HG02981 (cell line): ENCODE measurements around the gene TTLL13.
A peak's percentile ranks its signal among the peaks of the same experiment; 100 is the strongest.
"Not testable (repeated sequence)": the region's sequence is repeated elsewhere in the genome, so short reads cannot be mapped to it uniquely, and the experiment has no call there.

Source experiments
- ATAC-seq: cut with Tn5 transposase; IDR thresholded peaks from one replicate; pipeline ENCODE4 v1.9.1; 2021; ENCODE audit warnings: mild to moderate bottlenecking, moderate library complexity; ENCODE audit not compliant: unreplicated experiment

The TTLL13 gene

DNA sequence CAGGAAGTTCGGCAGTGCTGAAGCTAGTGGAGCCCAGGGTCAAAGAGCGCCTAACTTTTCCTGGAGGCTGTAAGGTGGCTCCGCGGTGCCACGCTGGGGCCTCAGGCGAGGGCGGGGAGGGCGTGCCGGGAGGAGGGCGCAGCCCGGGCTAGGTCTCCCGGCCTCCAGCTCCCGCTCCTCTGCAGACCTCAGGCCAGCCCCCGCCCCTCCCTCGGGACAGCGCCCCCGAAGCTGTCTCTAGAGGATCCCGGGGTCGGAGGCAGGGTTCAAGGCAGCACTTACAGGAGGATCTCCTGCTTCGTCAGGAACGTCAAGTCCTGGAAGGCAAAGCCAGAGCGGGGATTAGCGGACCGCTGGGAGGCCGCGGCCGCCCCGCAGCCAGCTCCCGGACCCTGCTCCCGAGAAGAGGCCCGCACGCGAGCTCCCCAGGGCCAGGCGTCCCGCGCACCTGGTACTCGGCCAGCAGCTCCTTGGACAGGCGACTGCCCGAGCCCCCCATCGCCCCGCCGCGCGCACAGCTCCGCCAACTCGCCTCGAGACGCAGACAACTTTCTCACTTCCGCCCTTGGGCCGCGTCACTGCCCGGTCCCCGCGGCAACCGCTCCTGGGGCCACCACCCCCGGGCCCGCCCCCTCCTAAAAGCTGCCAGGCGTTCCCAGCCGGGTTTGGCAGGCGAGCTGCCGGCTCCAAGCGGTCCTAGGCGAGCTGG, 15.8 kb upstream of the TTLL13 start, which contains the start of gene CIB1:
TSS of gene CIB1 (minus strand) at position 555 of the 709 bp plus-strand sequence. CDS start at position 499, 56 bp downstream.
- ATAC-seq, result peak; percentile 89

DNA sequence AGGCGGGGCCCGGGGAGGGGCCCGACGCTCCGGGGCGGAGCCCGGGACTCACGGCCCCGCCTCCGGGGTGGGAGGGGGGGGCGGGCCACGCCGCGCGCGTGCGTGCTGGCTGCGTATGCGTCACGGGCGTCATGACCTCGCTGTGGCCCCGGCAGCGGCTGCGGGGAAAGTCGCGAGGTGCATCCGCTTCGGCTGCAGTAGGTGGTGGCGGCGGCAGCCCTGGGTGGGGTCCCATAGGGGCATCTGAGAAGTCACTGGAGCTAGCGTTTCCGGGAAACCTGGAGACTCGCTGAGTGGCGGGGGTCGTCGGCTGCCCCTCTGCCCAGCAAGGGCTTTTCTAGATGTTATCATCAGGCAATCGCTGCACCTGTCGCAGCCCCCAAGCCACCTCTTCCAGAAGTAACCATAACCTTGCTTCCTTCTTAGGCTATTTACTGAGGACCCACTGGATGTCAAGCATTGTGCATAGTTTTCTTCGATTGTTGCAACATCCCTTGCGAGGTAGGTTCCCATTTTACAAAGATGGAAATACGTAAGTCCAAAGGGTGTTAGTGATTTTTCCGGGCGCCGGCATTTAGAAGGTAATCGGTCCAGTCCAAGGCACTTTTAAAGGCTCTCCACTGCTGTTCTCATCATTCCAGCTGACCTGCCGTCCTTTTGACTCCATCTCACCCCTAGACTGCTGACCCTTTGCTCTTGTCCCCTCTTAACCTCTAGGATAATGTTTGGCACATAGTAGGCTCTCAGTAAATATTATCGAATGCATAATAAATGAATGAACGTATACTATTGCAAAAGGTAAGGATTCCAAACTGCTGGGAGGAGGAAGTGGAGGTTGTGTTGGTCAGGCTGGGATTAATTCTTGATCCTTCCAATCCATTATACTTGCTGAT, 15.0 kb upstream of the TTLL13 start, which contains the start of gene GDPGP1:
TSS of gene GDPGP1 (plus strand) at position 114 of the 893 bp plus-strand sequence. CDS start 6,700 bp downstream, outside the sequence.
- ATAC-seq, result peak; percentile 63

DNA sequence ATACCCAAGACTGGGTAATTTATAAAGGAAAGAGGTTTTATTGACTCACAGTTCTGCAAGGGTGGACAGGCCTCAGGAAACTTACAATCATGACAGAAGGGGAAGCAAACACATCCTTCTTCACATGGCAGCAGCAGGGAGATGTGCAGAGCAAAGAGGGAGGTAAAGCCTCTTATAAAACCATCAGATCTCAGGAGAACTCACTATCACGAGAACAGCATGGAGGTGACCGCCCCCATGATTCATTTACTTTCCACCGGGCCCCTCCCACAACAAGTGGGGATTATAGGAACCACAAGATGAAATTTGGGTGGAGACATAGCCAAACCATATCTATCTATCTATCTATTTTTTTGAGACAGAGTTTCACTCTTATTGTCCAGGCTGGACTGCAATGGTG, 10.0 kb upstream of the TTLL13 start:
- ATAC-seq, result no peak

DNA sequence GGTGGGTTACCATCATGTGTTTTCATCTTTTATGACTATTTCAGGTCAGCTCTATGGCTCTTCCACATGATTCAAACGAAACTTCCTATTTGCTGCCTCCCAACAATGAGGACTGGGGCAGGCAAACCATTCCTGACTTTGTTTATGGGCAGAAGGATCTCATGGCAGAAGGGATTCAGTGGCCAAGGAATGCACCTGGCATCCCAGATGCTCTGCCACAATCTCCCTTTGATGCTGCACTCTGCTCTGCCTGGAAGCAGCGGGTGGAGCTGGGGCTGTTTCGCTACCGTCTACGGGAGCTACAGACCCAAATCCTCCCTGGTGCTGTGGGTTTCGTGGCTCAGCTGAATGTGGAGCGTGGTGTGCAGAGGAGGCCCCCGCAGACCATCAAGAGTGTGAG, 8.5 kb upstream of the TTLL13 start:
- ATAC-seq, result no peak

DNA sequence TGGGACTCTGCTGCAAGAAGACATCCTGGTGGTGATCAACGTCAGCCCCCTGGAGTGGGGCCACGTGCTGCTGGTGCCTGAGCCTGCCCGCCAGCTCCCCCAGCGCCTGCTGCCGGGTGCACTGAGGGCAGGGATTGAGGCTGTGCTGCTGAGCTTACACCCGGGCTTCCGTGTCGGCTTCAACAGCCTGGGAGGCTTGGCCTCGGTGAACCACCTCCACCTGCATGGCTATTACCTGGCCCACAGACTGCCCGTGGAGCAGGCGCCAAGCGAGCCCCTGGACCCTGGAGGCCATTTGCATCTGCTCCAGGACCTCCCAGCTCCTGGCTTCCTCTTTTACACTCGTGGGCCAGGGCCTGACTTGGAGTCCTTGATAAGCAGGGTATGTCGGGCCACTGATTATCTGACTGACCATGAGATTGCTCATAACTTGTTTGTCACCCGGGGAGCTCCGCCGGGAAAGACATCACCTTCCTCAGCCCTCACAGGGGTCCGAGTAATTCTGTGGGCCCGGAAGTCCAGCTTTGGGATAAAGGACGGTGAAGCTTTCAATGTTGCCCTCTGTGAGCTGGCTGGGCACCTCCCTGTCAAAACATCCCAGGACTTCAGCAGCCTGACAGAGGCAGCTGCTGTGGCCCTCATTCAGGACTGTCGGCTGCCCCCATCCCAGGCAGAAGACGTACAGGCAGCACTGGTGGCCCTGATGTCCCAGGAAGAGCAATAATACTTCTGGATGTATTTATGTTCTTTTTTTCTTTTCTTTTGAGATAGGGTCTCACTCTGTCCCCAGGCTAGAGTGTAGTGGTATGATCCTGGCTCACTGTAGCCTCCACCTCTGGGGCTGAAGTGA, 7.8 kb upstream of the TTLL13 start:
- no peak for ATAC-seq

DNA sequence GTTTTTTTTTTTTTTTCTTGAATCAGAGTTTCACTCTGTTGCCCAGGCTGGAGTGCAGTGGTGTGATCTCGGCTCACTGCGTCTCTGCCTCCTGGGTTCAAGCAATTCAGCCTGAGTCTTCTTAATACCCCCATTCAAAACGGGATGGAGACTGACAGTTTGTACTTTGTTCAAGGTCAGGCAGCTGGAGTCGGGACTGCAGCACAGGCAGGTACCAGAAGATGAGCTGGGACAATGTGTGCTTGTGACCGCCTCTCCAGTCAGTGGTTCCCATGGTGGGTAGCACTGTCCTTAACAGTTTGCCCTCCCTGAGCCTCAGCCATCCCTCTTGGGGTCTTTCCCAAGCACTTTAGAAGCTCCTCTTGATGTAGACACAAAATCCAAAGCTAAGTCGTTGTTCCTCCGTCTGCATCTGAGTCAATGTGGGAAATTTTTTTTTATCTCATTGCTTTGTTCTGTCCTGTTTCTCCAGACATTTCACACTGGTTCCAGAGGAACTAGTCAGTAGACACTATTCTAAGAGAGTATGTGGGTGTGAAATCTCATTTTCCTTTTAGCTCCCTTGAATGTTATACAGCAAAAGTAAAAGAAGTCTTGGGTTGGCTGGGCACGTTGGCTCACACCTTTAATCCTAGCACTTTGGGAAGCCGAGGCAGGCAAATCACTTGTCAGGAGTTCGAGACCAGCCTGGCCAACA, 5.3 kb upstream of the TTLL13 start:
- ATAC-seq, result no peak

DNA sequence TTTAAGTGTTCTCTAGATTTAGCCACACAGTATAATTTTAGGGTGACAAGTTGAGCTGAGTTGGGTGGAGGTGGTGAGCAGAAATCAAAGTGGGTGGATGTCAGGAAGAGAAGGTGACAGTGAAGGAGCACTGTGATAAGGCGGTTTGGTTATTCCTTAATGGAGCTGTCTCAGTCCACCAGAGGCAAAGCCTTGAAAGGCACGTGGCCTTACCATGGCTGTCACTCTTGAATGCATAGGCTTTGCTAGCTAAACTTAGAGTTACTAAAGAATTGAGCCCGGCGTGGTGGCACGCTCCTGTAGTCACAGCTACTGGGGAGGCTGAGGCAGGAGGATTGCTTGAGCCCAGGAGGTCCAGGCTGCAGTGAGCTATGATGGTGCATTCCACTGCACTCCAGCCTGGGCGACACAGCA, 560 bp upstream of the TTLL13 start:
- no peak for ATAC-seq

DNA sequence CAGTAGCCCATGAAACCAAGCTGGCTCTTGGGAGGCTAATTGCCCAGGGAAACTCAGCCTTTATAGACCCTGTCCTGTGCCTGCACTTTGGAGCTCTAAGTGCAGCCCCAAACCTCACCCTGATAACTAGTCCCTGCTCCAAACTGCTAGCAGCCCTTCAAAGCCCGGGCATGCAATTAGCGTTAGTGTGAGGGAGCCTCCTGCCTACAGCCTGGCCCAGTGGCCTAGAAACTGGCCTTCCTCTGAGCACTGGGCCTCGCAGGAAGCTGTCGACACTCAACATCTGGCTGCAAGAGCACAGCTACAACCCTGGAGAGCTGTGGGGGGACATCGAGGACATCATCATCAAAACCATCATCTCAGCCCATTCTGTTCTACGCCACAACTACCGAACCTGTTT, 8.4 kb downstream of the TTLL13 start:
- no peak for ATAC-seq

DNA sequence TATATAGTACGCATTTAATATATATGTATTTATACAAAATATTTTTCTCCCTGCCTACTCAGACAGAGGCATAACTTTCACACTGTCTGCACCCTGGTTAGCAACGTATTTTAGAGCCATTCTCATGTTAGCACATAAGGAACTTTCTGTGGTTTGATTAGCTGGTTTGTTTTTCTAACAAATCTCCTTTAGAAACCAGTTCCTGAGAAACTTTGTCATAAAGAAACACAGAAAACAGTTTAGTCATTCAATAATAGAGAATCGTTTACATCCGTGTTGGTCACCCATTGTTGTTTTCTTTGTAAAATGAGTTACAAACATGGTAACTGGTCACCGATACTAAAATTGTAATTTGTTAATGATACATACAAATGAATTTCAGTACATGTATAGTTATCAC, 10.2 kb downstream of the TTLL13 start:
- peak; percentile 75 for ATAC-seq

DNA sequence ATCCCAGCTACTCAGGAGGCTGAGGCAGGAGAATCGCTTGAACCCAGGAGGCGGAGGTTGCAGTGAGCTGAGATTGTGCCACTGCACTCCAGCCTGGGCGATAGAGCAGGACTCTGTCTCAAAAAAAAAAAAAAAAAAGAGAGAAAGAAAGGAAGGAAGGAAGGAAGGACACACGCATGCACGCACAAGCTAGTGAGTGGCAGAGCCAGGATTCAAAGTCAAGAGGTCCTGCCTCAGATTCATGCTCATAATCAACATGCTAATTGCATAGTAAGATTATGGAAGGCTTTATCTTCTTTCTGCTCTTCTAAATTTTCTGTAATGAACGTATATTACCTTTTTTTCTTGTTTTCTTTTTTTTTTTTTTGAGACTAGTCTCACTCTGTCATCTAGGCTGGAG, 11.4 kb downstream of the TTLL13 start:
- not testable (repeated sequence) for ATAC-seq

DNA sequence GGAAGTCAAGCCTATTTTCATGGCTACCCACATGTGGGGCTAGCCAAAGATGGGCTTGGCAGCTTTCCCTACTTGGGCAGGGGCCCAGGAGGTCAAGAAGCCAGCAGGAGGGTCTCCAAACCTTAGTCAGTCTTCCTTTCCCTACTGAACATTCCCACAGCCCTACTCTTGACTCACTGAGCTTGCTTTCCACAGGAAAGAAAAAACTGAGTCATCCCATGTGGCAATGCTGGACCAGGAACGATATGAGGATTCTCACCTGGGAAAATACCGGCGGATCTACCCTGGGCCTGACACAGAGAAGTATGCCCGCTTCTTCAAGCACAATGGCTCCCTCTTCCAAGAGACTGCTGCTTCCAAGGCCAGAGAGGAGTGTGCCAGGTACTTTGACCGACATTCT, 12.5 kb downstream of the TTLL13 start:
- no peak for ATAC-seq

DNA sequence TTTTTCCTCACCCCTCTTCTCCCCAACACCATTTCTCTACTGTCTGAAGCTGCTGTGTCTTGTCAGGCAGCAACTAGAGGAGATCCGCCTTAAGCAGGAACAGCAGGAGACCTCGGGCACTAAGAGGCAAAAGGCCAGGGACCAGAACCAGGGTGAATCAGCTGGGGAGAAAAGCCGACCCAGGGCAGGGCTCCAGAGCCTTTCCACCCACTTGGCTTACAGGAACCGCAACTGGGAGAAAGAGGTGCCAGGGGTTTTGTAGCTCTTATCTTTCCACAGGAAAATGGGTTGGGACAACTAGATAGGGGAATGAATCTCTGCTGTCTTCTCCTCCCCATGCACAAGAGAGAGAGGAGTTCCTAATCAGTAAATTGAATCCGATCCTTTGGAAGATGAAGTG, 13.1 kb downstream of the TTLL13 start:
- no peak for ATAC-seq

DNA sequence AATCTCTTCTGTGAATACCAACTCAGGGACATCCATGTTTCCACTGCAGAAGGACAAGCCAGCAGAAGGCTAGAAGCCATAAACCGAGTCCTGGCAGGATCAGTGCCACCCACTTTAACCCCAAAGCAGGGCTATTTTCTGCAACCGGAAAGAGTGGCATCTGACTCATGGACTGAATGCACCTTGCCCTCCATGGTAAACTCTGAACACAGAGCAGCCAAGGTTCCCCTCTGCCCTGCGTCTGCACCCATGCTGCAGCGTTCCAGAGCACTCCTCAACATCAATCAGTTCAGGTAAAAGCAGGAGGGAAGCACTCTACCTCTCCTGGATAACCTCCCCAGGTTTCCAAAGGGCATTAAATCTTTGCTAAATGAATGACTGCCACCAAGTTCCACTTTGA, 15.3 kb downstream of the TTLL13 start:
- no peak for ATAC-seq

DNA sequence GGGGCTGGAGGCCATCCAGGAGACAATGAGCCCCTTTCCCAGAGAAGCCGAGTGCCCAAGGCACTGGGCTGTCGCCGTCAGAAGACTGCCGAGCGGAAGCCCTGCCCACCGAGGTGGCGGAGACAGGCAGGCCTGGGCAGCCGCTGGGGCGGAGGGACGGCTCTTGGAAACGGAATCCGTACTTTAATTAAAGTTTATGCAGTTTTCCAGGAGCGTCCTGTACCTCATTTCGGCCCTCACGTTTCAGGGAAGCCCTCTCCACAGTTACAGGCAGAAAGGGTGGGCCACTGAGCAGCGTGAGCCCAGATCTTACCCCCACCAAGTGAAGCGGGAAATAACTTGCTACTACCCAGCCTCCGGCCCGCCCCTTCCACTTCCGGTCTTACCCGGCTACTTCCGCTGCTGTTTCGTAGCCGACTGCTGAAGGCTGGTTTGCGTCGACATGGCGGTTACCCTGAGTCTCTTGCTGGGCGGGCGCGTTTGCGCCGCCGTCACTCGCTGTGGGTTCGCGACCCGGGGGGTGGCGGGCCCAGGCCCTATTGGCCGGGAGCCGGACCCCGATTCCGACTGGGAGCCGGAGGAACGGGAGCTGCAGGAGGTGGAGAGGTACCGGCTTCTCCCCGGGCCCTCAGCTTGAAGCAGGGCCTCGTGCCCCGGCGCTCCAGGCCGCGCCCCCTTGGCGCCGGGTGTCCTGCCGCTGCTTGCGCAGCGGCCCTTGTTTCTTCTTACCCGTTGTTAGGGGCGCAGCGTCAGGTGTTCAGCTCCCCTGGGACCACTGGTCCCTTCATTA, 16.1 kb downstream of the TTLL13 start, which contains the start of gene NGRN:
TSS of gene NGRN (plus strand) at position 402 of the 790 bp plus-strand sequence. CDS start at position 443, 41 bp downstream.
- peak; percentile 91 for ATAC-seq

DNA sequence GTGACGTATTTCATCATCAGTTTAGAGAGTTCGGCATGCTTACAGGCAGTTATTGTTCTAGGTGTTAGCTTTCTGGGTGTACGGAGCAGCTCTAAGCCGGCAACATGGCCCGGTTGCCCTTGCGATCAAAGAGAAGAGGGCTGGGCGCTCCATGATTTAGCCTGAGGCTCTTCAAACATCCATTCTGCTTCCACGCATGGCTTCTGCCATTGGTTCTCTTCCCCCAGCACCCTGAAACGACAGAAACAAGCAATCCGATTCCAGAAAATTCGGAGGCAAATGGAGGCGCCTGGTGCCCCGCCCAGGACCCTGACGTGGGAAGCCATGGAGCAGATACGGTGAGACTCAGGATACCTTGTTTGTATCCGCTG, 16.7 kb downstream of the TTLL13 start:
- ATAC-seq, result peak; percentile 3

DNA sequence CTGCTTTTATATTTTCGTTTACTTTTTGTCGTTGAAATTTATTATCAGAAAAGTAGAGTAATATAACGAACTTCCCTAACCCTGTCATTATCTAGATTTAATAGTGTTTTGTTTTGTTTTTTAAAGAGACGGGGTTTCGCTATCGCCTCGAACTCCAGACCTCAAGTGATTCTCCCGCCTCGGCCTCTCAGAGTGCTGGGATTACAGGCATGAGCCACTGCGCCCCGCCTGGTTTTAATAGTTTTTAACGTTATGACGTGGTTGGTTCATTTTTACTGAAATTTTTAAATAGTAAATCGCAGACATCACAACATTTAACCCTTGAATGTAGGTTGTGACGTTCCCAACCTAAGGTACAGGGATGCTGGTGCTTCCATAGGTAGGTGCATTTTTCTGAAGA, 17.1 kb downstream of the TTLL13 start:
- ATAC-seq, result no peak

DNA sequence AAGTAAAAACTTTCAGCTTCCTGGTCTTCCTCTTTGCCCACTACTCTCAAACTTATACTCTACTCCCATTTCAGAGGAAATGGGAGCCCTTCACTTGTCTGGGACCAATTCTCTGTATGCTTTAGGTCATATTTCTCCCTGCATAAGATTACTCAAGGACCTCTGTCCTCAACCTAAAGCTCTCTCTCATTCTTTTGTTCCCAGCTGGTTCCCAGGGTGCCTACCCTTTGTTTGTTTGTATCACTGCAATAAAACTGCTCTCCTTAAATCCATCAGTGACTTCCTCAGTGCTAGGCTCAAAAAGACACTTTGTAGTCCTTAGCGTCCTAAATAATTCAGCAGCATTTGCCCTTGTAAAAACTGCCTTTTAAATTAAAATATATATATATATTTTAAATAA, 19.1 kb downstream of the TTLL13 start:
- ATAC-seq, result no peak

DNA sequence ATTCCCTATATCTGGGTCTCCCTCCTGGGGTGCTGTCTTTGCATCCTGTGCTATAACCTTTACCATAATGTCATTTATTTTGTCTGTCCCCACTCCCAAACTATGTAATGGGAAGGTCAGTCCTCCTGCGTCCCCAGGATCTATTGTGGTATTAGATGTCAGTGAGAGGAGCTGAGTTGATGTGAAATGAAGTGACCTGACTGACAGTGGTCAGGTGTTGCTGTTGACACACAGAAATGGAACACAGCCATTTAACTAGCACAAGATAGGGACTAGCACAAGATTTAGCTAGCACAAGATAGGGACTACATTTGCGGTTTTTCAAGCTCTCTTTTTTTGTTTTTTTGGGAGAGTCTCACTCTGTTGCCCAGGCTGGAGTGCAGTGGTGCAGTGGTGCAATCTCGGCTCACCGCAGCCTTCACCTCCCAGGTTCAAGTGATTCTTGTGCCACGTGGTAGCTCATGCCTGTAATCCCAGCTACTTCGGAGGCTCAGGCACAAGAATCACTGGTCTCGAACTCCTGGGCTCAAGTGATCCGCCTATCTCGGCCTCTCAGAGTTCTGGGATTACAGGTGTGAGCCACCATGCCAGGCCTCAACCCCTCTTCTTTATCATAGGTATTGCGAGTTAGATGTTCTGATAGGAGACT, 21.3 kb downstream of the TTLL13 start:
- ATAC-seq, result no peak
